Peyer's patch (tissue), 4 donors: Measurements from ENCODE around the gene OR2D2. TPM values are rescaled to one million over a fixed set of nuclear protein-coding genes. Genes with fewer than 3 reads are reported as not detected.
"Not testable (repeated sequence)": the region's sequence is repeated elsewhere in the genome, so short reads cannot be mapped to it uniquely, and the experiment has no call there.

ENCODE experiments used
- DNase-seq, 3 donors: peaks; one replicate each; pipeline ENCODE4 v3.0.0-alpha.2; 2017 to 2019
- H3K27ac ChIP-seq, 4 donors: fragments of 200-600 bp; sonication (generic); one replicate each; pipeline ENCODE4 v1.5.1; 2016 to 2019
- H3K27me3 ChIP-seq, 2 donors: fragments of 200-600 bp; sonication (generic); one replicate each; pipeline ENCODE4 v1.5.1; 2019
- H3K36me3 ChIP-seq, 3 donors: fragments of 200-600 bp; sonication (generic); one replicate each; pipeline ENCODE4 v1.5.1; 2016 to 2019
- H3K4me1 ChIP-seq, 4 donors: fragments of 200-600 bp; sonication (generic); one replicate each; pipeline ENCODE4 v1.5.1; 2016 to 2019
- H3K4me3 ChIP-seq, 4 donors: fragments of 200-600 bp; sonication (generic); 1 replicate in 3 of 4; 2 replicates in 1 of 4; pipeline ENCODE4 v1.5.1; 2016 to 2019; ENCODE audit warnings: mild to moderate bottlenecking in 1 of 4
- H3K9me3 ChIP-seq, 4 donors: fragments of 200-600 bp; sonication (generic); one replicate each; pipeline ENCODE4 v1.5.1; 2016 to 2019; ENCODE audit warnings: mild to moderate bottlenecking in 1 of 4
- CTCF ChIP-seq, 6 experiments: fragments of 450-650 bp in 4 of 6; fragments of 200-600 bp in 2 of 6; sonication (generic) in 1 of 6; IDR thresholded peaks; one replicate each; pipeline ENCODE4 v1.5.1; 2017 to 2019; ENCODE audit warnings: antibody characterized with exemption in 6 of 6, mild to moderate bottlenecking in 3 of 6, moderate library complexity in 1 of 6
- POLR2A ChIP-seq, 2 donors: fragments of 450-650 bp; IDR thresholded peaks; one replicate each; pipeline ENCODE4 v1.5.1; 2017; ENCODE audit warnings: antibody characterized with exemption in 2 of 2, mild to moderate bottlenecking in 2 of 2, moderate library complexity in 2 of 2
- total RNA-seq, 4 donors: library from RNA; depleted of rRNA; stranded (reverse); fragments of >200 nt; gene quantifications; one replicate each; pipeline ENCODE4 v1.1.0, GENCODE V29; 2016

The OR2D2 gene
- total RNA-seq, 4 donors from 2014 or later: 0.80 to 2.0 TPM; not detected in 2

GRCh38 chr11:6855971-6856541, 36.2 kb downstream of the OR2D2 start:
- TF ChIP-seq CTCF (IDR thresholded peaks at IDR 0.05): no peak
- no peak for TF ChIP-seq POLR2A (IDR thresholded peaks at IDR 0.05)
- Histone ChIP-seq H3K4me1 (no peaks in the 10 kb centered on the region), H3K4me3 (no peak overlapping the region), H3K27me3 (no peaks in the 10 kb centered on the region), H3K9me3 (peaks cover 0 to 3% (median 0%) of the 10 kb centered on the region in 4 donors), H3K36me3 (no peaks in the 10 kb centered on the region), H3K27ac (no peak overlapping the region)
- DNase-seq: no peak

GRCh38 chr11:6854801-6855200, 37.5 kb downstream of the OR2D2 start:
- H3K36me3 ChIP-seq, H3K9me3 ChIP-seq, H3K27me3 ChIP-seq, H3K27ac ChIP-seq, H3K4me1 ChIP-seq, H3K4me3 ChIP-seq, DNase-seq: not testable (repeated sequence)

- H3K27ac ChIP-seq: no peak overlapping the region
- H3K27me3 ChIP-seq: no peaks in the 10 kb centered on the region
- no peaks in the 10 kb centered on the region for H3K4me1 ChIP-seq
- no peak overlapping the region for H3K4me3 ChIP-seq
- H3K36me3 ChIP-seq: no peaks in the 10 kb centered on the region
- H3K9me3 ChIP-seq: peaks cover 0 to 3% (median 0%) of the 10 kb centered on the region in 4 donors
- TF ChIP-seq POLR2A (IDR thresholded peaks at IDR 0.05) (no peak), CTCF (IDR thresholded peaks at IDR 0.05) (no peak)
- no peak for DNase-seq
Observed at GRCh38 chr11:6850526-6850925, 41.8 kb downstream of the OR2D2 start.

- Histone ChIP-seq H3K4me3 (no peak within 1 kb of the TSS), H3K36me3 (no peaks in the 10 kb centered on the region), H3K27ac (no peak within 1 kb of the TSS), H3K27me3 (no peaks in the 10 kb centered on the region), H3K4me1 (no peaks in the 10 kb centered on the region), H3K9me3 (no peaks in the 10 kb centered on the region)
- TF ChIP-seq CTCF (IDR thresholded peaks at IDR 0.05): no peak
- no peak for TF ChIP-seq POLR2A (IDR thresholded peaks at IDR 0.05)
- DNase-seq: no peak
Observed at GRCh38 chr11:6845383-6845782, 46.9 kb downstream of the OR2D2 start, which contains the start of gene OR10A5. Gene OR10A5, plus strand, starts transcription at chr11:6845683. Its CDS starts 0 bp downstream, at chr11:6845683.

GRCh38 chr11:6844356-6844755, 47.9 kb downstream of the OR2D2 start:
- no peak overlapping the region for H3K4me3 ChIP-seq
- no peaks in the 10 kb centered on the region for H3K36me3 ChIP-seq
- DNase-seq: no peak
- H3K27ac ChIP-seq: no peak overlapping the region
- TF ChIP-seq CTCF (IDR thresholded peaks at IDR 0.05): no peak
- no peak for TF ChIP-seq POLR2A (IDR thresholded peaks at IDR 0.05)
- H3K9me3 ChIP-seq: no peaks in the 10 kb centered on the region
- no peaks in the 10 kb centered on the region for H3K27me3 ChIP-seq
- H3K4me1 ChIP-seq: no peaks in the 10 kb centered on the region

- Histone ChIP-seq H3K27me3 (no peaks in the 10 kb centered on the region), H3K4me1 (no peaks in the 10 kb centered on the region), H3K36me3 (no peaks in the 10 kb centered on the region), H3K9me3 (no peaks in the 10 kb centered on the region), H3K4me3 (no peak overlapping the region), H3K27ac (no peak overlapping the region)
- TF ChIP-seq POLR2A (IDR thresholded peaks at IDR 0.05) (no peak), CTCF (IDR thresholded peaks at IDR 0.05) (no peak)
- DNase-seq: no peak
Observed at GRCh38 chr11:6843670-6844069, 48.6 kb downstream of the OR2D2 start.
